ENCODE data around the gene ZBTB40. TPM values are rescaled to one million over a fixed set of nuclear protein-coding genes. Genes with fewer than 3 reads are reported as not detected.
A peak's percentile ranks its signal among the peaks of the same experiment; 100 is the strongest.

The ZBTB40 gene
- total RNA-seq, 2 donors from 2014 or later = 20.2 to 24.8 TPM

- peaks cover 1 to 6% of the 10 kb centered on the region in 2 donors for H3K36me3 Mint-ChIP-seq (ENCODE audit: insufficient read depth in 2 of 2)
- no peak for ATAC-seq (replicated peaks in 1 of 2)
- no peaks in the 10 kb centered on the region for H3K27me3 Mint-ChIP-seq (ENCODE audit: low read depth)
- H3K4me1 Mint-ChIP-seq (ENCODE audit: low read depth) = no peaks in the 10 kb centered on the region
- no peak for DNase-seq
- no peak overlapping the region for H3K27ac Mint-ChIP-seq
- H3K9me3 Mint-ChIP-seq = no peaks in the 10 kb centered on the region
- no peak overlapping the region for H3K4me3 Mint-ChIP-seq
Measured at GRCh38 chr1:22508329-22508728, 56.7 kb downstream of the ZBTB40 start.

DNA sequence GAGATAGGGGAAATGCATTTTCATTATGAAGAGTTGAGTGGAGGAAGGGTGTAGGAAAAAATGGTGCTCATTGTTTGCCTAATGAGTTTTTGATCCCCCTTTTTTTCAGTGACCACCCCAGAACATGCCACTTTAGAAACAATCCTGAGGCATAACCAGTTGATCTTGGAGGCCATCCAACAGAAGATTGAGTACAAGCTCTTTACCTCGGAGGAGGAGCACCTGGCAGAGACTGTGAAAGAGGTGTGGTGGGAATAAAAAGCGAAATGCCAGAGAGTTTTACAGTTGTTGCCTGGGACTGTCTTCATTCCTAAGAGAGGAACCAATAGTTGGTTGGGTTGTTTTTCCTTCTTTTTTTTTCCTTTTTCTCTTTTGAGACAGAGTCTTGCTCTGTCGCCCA is 57.3 kb downstream of the ZBTB40 start:
- DNase-seq (no peak), ATAC-seq (replicated peaks in 1 of 2) (no peak)
- H3K4me3 Mint-ChIP-seq = no peak overlapping the region
- no peaks in the 10 kb centered on the region for H3K9me3 Mint-ChIP-seq
- no peak overlapping the region for H3K27ac Mint-ChIP-seq
- H3K4me1 Mint-ChIP-seq (ENCODE audit: low read depth) = no peaks in the 10 kb centered on the region
- H3K36me3 Mint-ChIP-seq (ENCODE audit: insufficient read depth in 2 of 2) = peaks cover 1 to 6% of the 10 kb centered on the region in 2 donors
- H3K27me3 Mint-ChIP-seq (ENCODE audit: low read depth) = no peaks in the 10 kb centered on the region

GRCh38 chr1:22509815-22510214 is 58.2 kb downstream of the ZBTB40 start:
- peaks cover 1 to 6% of the 10 kb centered on the region in 2 donors for H3K36me3 Mint-ChIP-seq (ENCODE audit: insufficient read depth in 2 of 2)
- no peak overlapping the region for H3K27ac Mint-ChIP-seq
- H3K27me3 Mint-ChIP-seq (ENCODE audit: low read depth) = no peaks in the 10 kb centered on the region
- H3K9me3 Mint-ChIP-seq = no peaks in the 10 kb centered on the region
- ATAC-seq (replicated peaks in 1 of 2) = no peak
- no peak for DNase-seq
- no peak overlapping the region for H3K4me3 Mint-ChIP-seq
- H3K4me1 Mint-ChIP-seq (ENCODE audit: low read depth) = no peaks in the 10 kb centered on the region

GRCh38 chr1:22512873-22513272 is 61.2 kb downstream of the ZBTB40 start:
- H3K36me3 Mint-ChIP-seq (ENCODE audit: insufficient read depth in 2 of 2) = peaks cover 6 to 8% of the 10 kb centered on the region in 2 donors
- no peak for ATAC-seq (replicated peaks in 1 of 2)
- no peaks in the 10 kb centered on the region for H3K27me3 Mint-ChIP-seq (ENCODE audit: low read depth)
- no peaks in the 10 kb centered on the region for H3K9me3 Mint-ChIP-seq
- H3K4me3 Mint-ChIP-seq = no peak overlapping the region
- no peaks in the 10 kb centered on the region for H3K4me1 Mint-ChIP-seq (ENCODE audit: low read depth)
- no peak overlapping the region for H3K27ac Mint-ChIP-seq
- no peak for DNase-seq

GRCh38 chr1:22516906-22517571 is 65.4 kb downstream of the ZBTB40 start:
- H3K27me3 Mint-ChIP-seq (ENCODE audit: low read depth) = no peaks in the 10 kb centered on the region
- no peaks in the 10 kb centered on the region for H3K9me3 Mint-ChIP-seq
- DNase-seq = no peak
- H3K4me1 Mint-ChIP-seq (ENCODE audit: low read depth) = no peaks in the 10 kb centered on the region
- H3K36me3 Mint-ChIP-seq (ENCODE audit: insufficient read depth in 2 of 2) = peaks cover 6 to 7% of the 10 kb centered on the region in 2 donors
- H3K27ac Mint-ChIP-seq = no peak overlapping the region
- no peak overlapping the region for H3K4me3 Mint-ChIP-seq
- no peak for ATAC-seq (replicated peaks in 1 of 2)

GRCh38 chr1:22517956-22518355 is 66.3 kb downstream of the ZBTB40 start:
- H3K4me1 Mint-ChIP-seq (ENCODE audit: low read depth) = no peaks in the 10 kb centered on the region
- H3K27ac Mint-ChIP-seq = peak overlapping the region; percentile 26
- no peak for DNase-seq
- ATAC-seq (replicated peaks in 1 of 2) = no peak
- H3K27me3 Mint-ChIP-seq (ENCODE audit: low read depth) = no peaks in the 10 kb centered on the region
- H3K9me3 Mint-ChIP-seq = no peaks in the 10 kb centered on the region
- H3K4me3 Mint-ChIP-seq = no peak overlapping the region
- peaks cover 6 to 7% of the 10 kb centered on the region in 2 donors for H3K36me3 Mint-ChIP-seq (ENCODE audit: insufficient read depth in 2 of 2)

DNA sequence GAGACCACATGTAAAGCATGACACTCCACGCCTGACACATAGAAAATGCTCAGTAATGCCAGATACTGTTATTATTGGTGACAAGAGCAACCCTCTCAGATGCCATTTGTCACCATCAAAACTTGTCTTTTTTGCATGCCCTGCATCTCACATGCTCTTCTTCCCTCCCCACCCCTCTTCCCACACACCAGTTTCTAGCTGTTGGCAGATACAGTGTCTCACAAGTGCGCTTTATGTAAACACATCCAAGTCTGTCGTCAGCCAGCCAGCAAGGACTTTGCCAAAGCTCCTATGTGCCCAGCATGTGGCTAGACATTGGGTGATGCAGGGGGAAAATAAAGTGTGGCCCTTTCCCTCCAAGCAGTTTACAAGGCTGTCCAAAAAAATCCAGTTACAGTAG is 66.7 kb downstream of the ZBTB40 start:
- DNase-seq (no peak), ATAC-seq (replicated peaks in 1 of 2) (no peak)
- Mint-ChIP-seq H3K27ac (no peak overlapping the region), H3K9me3 (no peaks in the 10 kb centered on the region), H3K4me1 (ENCODE audit: low read depth) (no peaks in the 10 kb centered on the region), H3K4me3 (no peak overlapping the region), H3K27me3 (ENCODE audit: low read depth) (no peaks in the 10 kb centered on the region), H3K36me3 (ENCODE audit: insufficient read depth in 2 of 2) (peaks cover 6 to 7% of the 10 kb centered on the region in 2 donors)

- Mint-ChIP-seq H3K4me1 (ENCODE audit: low read depth) (no peaks in the 10 kb centered on the region), H3K9me3 (no peaks in the 10 kb centered on the region), H3K4me3 (no peak overlapping the region), H3K36me3 (ENCODE audit: insufficient read depth in 2 of 2) (peaks cover 5 to 7% of the 10 kb centered on the region in 2 donors), H3K27me3 (ENCODE audit: low read depth) (no peaks in the 10 kb centered on the region), H3K27ac (no peak overlapping the region)
- ATAC-seq (replicated peaks in 1 of 2) = no peak
- no peak for DNase-seq
Measured at GRCh38 chr1:22520871-22521270, 69.2 kb downstream of the ZBTB40 start.

- no peaks in the 10 kb centered on the region for H3K27me3 Mint-ChIP-seq (ENCODE audit: low read depth)
- H3K9me3 Mint-ChIP-seq = no peaks in the 10 kb centered on the region
- H3K27ac Mint-ChIP-seq = no peak overlapping the region
- H3K4me1 Mint-ChIP-seq (ENCODE audit: low read depth) = no peaks in the 10 kb centered on the region
- H3K36me3 Mint-ChIP-seq (ENCODE audit: insufficient read depth in 2 of 2) = peaks cover 2 to 7% of the 10 kb centered on the region in 2 donors
- no peak overlapping the region for H3K4me3 Mint-ChIP-seq
- ATAC-seq (replicated peaks in 1 of 2) = no peak
- DNase-seq = no peak
Measured at GRCh38 chr1:22521692-22522091, 70.0 kb downstream of the ZBTB40 start.

- Mint-ChIP-seq H3K4me1 (ENCODE audit: low read depth) (no peaks in the 10 kb centered on the region), H3K27me3 (ENCODE audit: low read depth) (no peaks in the 10 kb centered on the region), H3K4me3 (no peak overlapping the region), H3K36me3 (ENCODE audit: insufficient read depth in 2 of 2) (peaks cover 2 to 7% of the 10 kb centered on the region in 2 donors), H3K9me3 (no peaks in the 10 kb centered on the region), H3K27ac (no peak overlapping the region)
- DNase-seq (no peak), ATAC-seq (replicated peaks in 1 of 2) (no peak)
Measured at GRCh38 chr1:22522221-22522743, 70.6 kb downstream of the ZBTB40 start.

DNA sequence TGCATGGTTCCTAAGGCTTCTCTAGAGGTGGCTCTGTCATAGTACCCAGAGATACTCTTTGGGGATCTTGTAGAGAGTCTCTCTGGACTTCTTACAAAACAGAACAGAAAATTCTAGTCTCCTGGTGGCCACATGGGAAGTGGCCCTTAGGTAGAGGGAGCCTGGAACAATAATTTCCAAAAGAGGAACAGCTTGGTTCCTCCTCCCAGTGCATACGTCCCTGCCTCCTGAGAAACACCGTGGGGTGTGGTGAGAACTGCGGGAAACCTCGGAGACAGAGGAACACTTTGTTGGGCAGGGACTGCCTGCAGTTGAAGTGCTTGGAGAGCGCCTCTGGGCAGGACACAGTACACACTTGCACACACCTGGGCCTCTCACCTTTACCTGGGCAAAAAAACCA is 72.8 kb downstream of the ZBTB40 start:
- Mint-ChIP-seq H3K27ac (no peak overlapping the region), H3K9me3 (no peaks in the 10 kb centered on the region), H3K4me1 (ENCODE audit: low read depth) (no peaks in the 10 kb centered on the region), H3K4me3 (no peak overlapping the region), H3K36me3 (ENCODE audit: insufficient read depth in 2 of 2) (peaks cover 0 to 2% of the 10 kb centered on the region in 2 donors), H3K27me3 (ENCODE audit: low read depth) (no peaks in the 10 kb centered on the region)
- DNase-seq = no peak
- no peak for ATAC-seq (replicated peaks in 1 of 2)

GRCh38 chr1:22525211-22525610 is 73.6 kb downstream of the ZBTB40 start:
- ATAC-seq (replicated peaks in 1 of 2) (no peak), DNase-seq (no peak)
- Mint-ChIP-seq H3K4me3 (no peak overlapping the region), H3K9me3 (no peaks in the 10 kb centered on the region), H3K27ac (no peak overlapping the region), H3K36me3 (ENCODE audit: insufficient read depth in 2 of 2) (peaks cover 0 to 2% of the 10 kb centered on the region in 2 donors), H3K4me1 (ENCODE audit: low read depth) (no peaks in the 10 kb centered on the region), H3K27me3 (ENCODE audit: low read depth) (no peaks in the 10 kb centered on the region)

DNA sequence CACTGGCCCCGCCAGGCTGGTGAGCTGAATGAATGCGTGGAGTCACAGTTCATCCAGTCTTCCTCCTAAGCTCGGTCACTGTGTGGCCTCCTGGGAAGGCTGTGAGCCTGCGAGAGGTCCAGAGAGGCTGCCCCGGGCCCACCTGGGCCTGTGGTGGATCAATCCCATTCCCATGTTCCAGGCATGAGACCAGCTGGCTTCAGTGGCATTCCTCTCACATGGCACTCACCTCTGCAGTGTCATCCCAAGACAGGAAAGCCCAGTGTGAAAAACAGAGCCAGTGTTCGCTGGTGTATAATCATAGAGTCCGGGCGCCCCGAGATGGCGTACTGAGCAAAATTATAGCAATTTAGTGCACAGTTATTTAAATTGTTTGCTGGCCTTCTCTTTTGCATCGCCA is 74.0 kb downstream of the ZBTB40 start:
- ATAC-seq (replicated peaks in 1 of 2) (no peak), DNase-seq (no peak)
- H3K4me1 Mint-ChIP-seq (ENCODE audit: low read depth) = no peaks in the 10 kb centered on the region
- no peaks in the 10 kb centered on the region for H3K27me3 Mint-ChIP-seq (ENCODE audit: low read depth)
- H3K9me3 Mint-ChIP-seq = no peaks in the 10 kb centered on the region
- no peak overlapping the region for H3K4me3 Mint-ChIP-seq
- H3K36me3 Mint-ChIP-seq (ENCODE audit: insufficient read depth in 2 of 2) = peaks cover 0 to 1% of the 10 kb centered on the region in 2 donors
- H3K27ac Mint-ChIP-seq = no peak overlapping the region

GRCh38 chr1:22526098-22526497 is 74.4 kb downstream of the ZBTB40 start:
- no peaks in the 10 kb centered on the region for H3K4me1 Mint-ChIP-seq (ENCODE audit: low read depth)
- H3K27me3 Mint-ChIP-seq (ENCODE audit: low read depth) = no peaks in the 10 kb centered on the region
- no peaks in the 10 kb centered on the region for H3K9me3 Mint-ChIP-seq
- DNase-seq (no peak), ATAC-seq (replicated peaks in 1 of 2) (no peak)
- no peak overlapping the region for H3K4me3 Mint-ChIP-seq
- H3K27ac Mint-ChIP-seq = no peak overlapping the region
- no peaks in the 10 kb centered on the region for H3K36me3 Mint-ChIP-seq (ENCODE audit: insufficient read depth in 2 of 2)

Data from activated T-cell treated with anti-CD3 and anti-CD28 coated beads, Interleukin-2, amount 50 U/mL, for 72 hours (primary cell).